ENCODE data around the gene PCSK5. TPM values are rescaled to one million over a fixed set of nuclear protein-coding genes. Genes with fewer than 3 reads are reported as not detected.

Gene PCSK5
- total and polyA plus RNA-seq, 2 of the 8 experiments (the other 6 are each of a cell fraction or from before 2014, with no cell fraction given): 5.5 to 10.7 TPM

DNA sequence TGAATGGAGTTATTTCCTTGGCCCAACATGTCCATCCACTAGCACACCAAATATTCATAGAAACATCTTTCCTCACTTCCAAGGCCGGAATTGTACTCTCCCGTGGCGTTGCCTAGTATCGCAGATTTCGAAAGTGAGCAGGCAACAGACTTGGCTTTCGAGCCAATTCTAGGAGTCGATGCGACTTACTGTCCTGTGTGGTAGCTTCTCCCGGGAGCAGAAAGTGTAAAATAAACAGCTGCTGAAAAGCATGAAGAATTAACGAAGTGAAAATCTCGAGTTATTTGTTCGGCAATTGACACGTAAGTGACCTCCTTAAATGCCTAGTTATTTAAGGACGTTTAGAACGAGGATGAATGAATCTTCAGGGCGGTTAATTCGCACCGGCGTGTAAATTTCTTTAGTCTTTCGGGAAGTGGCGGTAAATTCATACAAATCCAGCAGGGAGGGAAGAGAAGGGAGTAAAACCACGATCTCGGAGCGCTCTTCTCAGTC is 449 bp upstream of the PCSK5 start (continued):
- no peak for TF ChIP-seq EP300 (IDR thresholded peaks at IDR 0.05; ENCODE audit: borderline replicate concordance in 1 of 2, low read depth in 2 of 2, low read length in 2 of 2)
- TF ChIP-seq CBX5 (IDR thresholded peaks at IDR 0.05; ENCODE audit: low read depth, low read length): no peak
